BJ (cell line): ENCODE data around the gene SPG7. TPM values are rescaled to one million over a fixed set of nuclear protein-coding genes. Genes with fewer than 3 reads are reported as not detected.

Experiments used
- CTCF ChIA-PET: fragments of 350-600 bp; formaldehyde crosslinking; extraction: SDS; loops from one replicate; lab custom pipeline; 2021; ENCODE audit warnings: antibody characterized with exemption, inconsistent platforms; lab: Yijun Ruan, JAX
- POLR2A ChIA-PET: fragments of 300-600 bp; sonication (Branson Sonifier 250); formaldehyde crosslinking; extraction: SDS; loops from one replicate; lab custom pipeline; 2021; ENCODE audit warnings: antibody characterized with exemption; lab: Charles Lee
- DNase-seq: peaks from one replicate; pipeline ENCODE4 v3.0.0-alpha.2; 2011; ENCODE audit warnings: low read depth
- H3K27me3 ChIP-seq: 2 replicates; pipeline ENCODE4 v1.6.0; 2011; ENCODE audit warnings: low read length; ENCODE audit not compliant: control insufficient read depth, insufficient read depth
- H3K36me3 ChIP-seq: 2 replicates; pipeline ENCODE4 v1.5.1; 2011; ENCODE audit warnings: low read length; ENCODE audit not compliant: control insufficient read depth, insufficient read depth
- H3K4me3 ChIP-seq: 2 replicates; pipeline ENCODE4 v1.5.1; 2011; ENCODE audit warnings: low read depth, mild to moderate bottlenecking, control low read depth, low read length
- CTCF ChIP-seq: IDR thresholded peaks from 2 replicates; pipeline ENCODE4 v1.5.1; 2011; ENCODE audit warnings: low read depth, mild to moderate bottlenecking, control low read depth, inconsistent platforms, low read length, moderate library complexity; ENCODE audit not compliant: insufficient read depth
- polyA plus RNA-seq: library from polyadenylated mRNA; depleted of rRNA; stranded (reverse); fragments of >200 nt; gene quantifications from 2 replicates; pipeline ENCODE4 v1.2.3, GENCODE V29; 2011

The SPG7 gene
- polyA plus RNA-seq, 1 experiment, result 45.0 TPM

GRCh38 chr16:89482150-89482816 lies 25.9 kb upstream of the SPG7 start:
- H3K27me3 ChIP-seq, result no peaks in the 10 kb centered on the region
- no peaks in the 10 kb centered on the region; the same call in none of the 2 replicates for H3K36me3 ChIP-seq
- POLR2A ChIA-PET, result no interaction called here
- CTCF ChIA-PET, result interaction anchor here (1.4 kb wide), 1 partner anchor 13 kb away, joined by 4 read pairs; no protein-coding TSS in a partner anchor
- no peak overlapping the region for H3K4me3 ChIP-seq
- no peak for TF ChIP-seq CTCF
- DNase-seq, result no peak

GRCh38 chr16:89482817-89483205 lies 25.4 kb upstream of the SPG7 start:
- H3K4me3 ChIP-seq, result no peak overlapping the region
- TF ChIP-seq CTCF, result no peak
- ChIA-PET POLR2A (no interaction called here), CTCF (interaction anchor here (1.4 kb wide), 1 partner anchor 13 kb away, joined by 4 read pairs; no protein-coding TSS in a partner anchor)
- no peaks in the 10 kb centered on the region for H3K27me3 ChIP-seq
- DNase-seq, result no peak
- H3K36me3 ChIP-seq, result no peaks in the 10 kb centered on the region; the same call in none of the 2 replicates

- no peak for TF ChIP-seq CTCF
- POLR2A ChIA-PET, result no interaction called here
These were observed 24.1 kb upstream of the SPG7 start for GRCh38 chr16:89484041-89484501.

GRCh38 chr16:89484923-89485679 lies 23.1 kb upstream of the SPG7 start:
- no peak for DNase-seq
- Histone ChIP-seq H3K36me3 (no peaks in the 10 kb centered on the region; the same call in none of the 2 replicates), H3K27me3 (no peaks in the 10 kb centered on the region), H3K4me3 (no peak overlapping the region)
- CTCF ChIA-PET, result interaction anchor here (0.6 to 1.8 kb wide), 3 partner anchors 18 to 83 kb away, joined by 3 to 4 read pairs (median 3); no protein-coding TSS in a partner anchor
- TF ChIP-seq CTCF, result no peak
- POLR2A ChIA-PET, result no interaction called here

More at GRCh38 chr16:89484041-89484501, 24.1 kb upstream of the SPG7 start:
- CTCF ChIA-PET, result interaction anchor here (1.8 kb wide), 1 partner anchor 19 kb away, joined by 4 read pairs; no protein-coding TSS in a partner anchor
- Histone ChIP-seq H3K27me3 (no peaks in the 10 kb centered on the region), H3K36me3 (no peaks in the 10 kb centered on the region; the same call in none of the 2 replicates), H3K4me3 (no peak overlapping the region)
- no peak for DNase-seq

- no peak for TF ChIP-seq CTCF
- CTCF ChIA-PET, result interaction anchor here (0.6 to 1.3 kb wide), 2 partner anchors 13 to 19 kb away, joined by 3 read pairs; no protein-coding TSS in a partner anchor
- H3K36me3 ChIP-seq, result no peaks in the 10 kb centered on the region; the same call in none of the 2 replicates
- POLR2A ChIA-PET, result no interaction called here
- no peak for DNase-seq
- no peaks in the 10 kb centered on the region for H3K27me3 ChIP-seq
- no peak overlapping the region for H3K4me3 ChIP-seq
These were observed 22.4 kb upstream of the SPG7 start for GRCh38 chr16:89485701-89486246.
